ENCODE results near the gene RNF181. TPM values are rescaled to one million over a fixed set of nuclear protein-coding genes. Genes with fewer than 3 reads are reported as not detected.

The RNF181 gene
- polyA plus RNA-seq, 1 donor (not counting 4 experiments of a cell fraction or from before 2014, with no cell fraction given): 264 TPM

- Histone ChIP-seq H3K36me3 (ENCODE audit: control insufficient read depth in 2 of 2, extremely low read depth in 1 of 2, insufficient read depth in 2 of 2, low read length in 2 of 2) (peaks cover 7 to 26% of the 10 kb centered on the region in 2 experiments), H3K9ac (ENCODE audit: control insufficient read depth, extremely low read depth, insufficient read depth, low read length) (no peak overlapping the region), H3K79me2 (ENCODE audit: control insufficient read depth, insufficient read depth, low read length) (peaks cover 21% of the 10 kb centered on the region), H4K20me1 (ENCODE audit: control insufficient read depth, extremely low read depth, insufficient read depth, low read length) (no peaks in the 10 kb centered on the region), H3K4me3 (ENCODE audit: control insufficient read depth in 2 of 3, extremely low read depth in 1 of 3, insufficient read depth in 2 of 3, low read depth in 1 of 3, low read length in 3 of 3) (no peak overlapping the region), H3K4me2 (ENCODE audit: control insufficient read depth, extremely low read depth, insufficient read depth, low read depth, low read length) (no peak overlapping the region), H3K4me1 (ENCODE audit: control insufficient read depth, extremely low read depth, insufficient read depth, low read length) (peaks cover 23% of the 10 kb centered on the region), H3K27me3 (ENCODE audit: control insufficient read depth, extremely low read depth, insufficient read depth, low read length) (no peaks in the 10 kb centered on the region), H3K27ac (ENCODE audit: control insufficient read depth, insufficient read depth, low read length) (no peak overlapping the region), H2AFZ (ENCODE audit: control insufficient read depth, low read length) (no peak overlapping the region), H3K9me1 (ENCODE audit: control insufficient read depth, extremely low read depth, insufficient read depth, low read length) (peaks cover 2% of the 10 kb centered on the region), H3K9me3 (ENCODE audit: control insufficient read depth, low read depth, low read length) (no peaks in the 10 kb centered on the region)
- dilution Hi-C loops (cut with MboI; ENCODE audit: extremely low pct_ligation_motif_present, low sequenced_read_pairs): no loop called here
- FAIRE-seq: no peak
- DNase-seq (ENCODE audit: low read depth, low spot score): no peak
- TF ChIP-seq CTCF (optimal IDR thresholded peaks at IDR 0.05 in 1 of 3, IDR thresholded peaks at IDR 0.05 in 1 of 3, conservative IDR thresholded peaks at IDR 0.05 in 1 of 3; ENCODE audit: extremely low read depth in 1 of 3, insufficient read depth in 2 of 3, low read length in 3 of 3): no peak
- TF ChIP-seq EZH2 (IDR thresholded peaks at IDR 0.05; ENCODE audit: low read length): no peak
These were observed 4.7 kb downstream of the RNF181 start for GRCh38 chr2:85600235-85600575.

- H3K9ac ChIP-seq (ENCODE audit: control insufficient read depth, extremely low read depth, insufficient read depth, low read length): no peak overlapping the region
These were observed 5.6 kb downstream of the RNF181 start for GRCh38 chr2:85600951-85601770.

More at GRCh38 chr2:85600951-85601770, 5.6 kb downstream of the RNF181 start:
- Histone ChIP-seq H3K9me1 (ENCODE audit: control insufficient read depth, extremely low read depth, insufficient read depth, low read length) (peaks cover 2% of the 10 kb centered on the region), H3K79me2 (ENCODE audit: control insufficient read depth, insufficient read depth, low read length) (peaks cover 15% of the 10 kb centered on the region), H3K9me3 (ENCODE audit: control insufficient read depth, low read depth, low read length) (no peaks in the 10 kb centered on the region), H3K36me3 (ENCODE audit: control insufficient read depth in 2 of 2, extremely low read depth in 1 of 2, insufficient read depth in 2 of 2, low read length in 2 of 2) (peaks cover 7 to 27% of the 10 kb centered on the region in 2 experiments), H2AFZ (ENCODE audit: control insufficient read depth, low read length) (no peak overlapping the region), H3K4me1 (ENCODE audit: control insufficient read depth, extremely low read depth, insufficient read depth, low read length) (peaks cover 27% of the 10 kb centered on the region), H4K20me1 (ENCODE audit: control insufficient read depth, extremely low read depth, insufficient read depth, low read length) (no peaks in the 10 kb centered on the region), H3K27ac (ENCODE audit: control insufficient read depth, insufficient read depth, low read length) (no peak overlapping the region), H3K4me2 (ENCODE audit: control insufficient read depth, extremely low read depth, insufficient read depth, low read depth, low read length) (peak overlapping the region; percentile 94), H3K27me3 (ENCODE audit: control insufficient read depth, extremely low read depth, insufficient read depth, low read length) (no peaks in the 10 kb centered on the region), H3K4me3 (ENCODE audit: control insufficient read depth in 2 of 3, extremely low read depth in 1 of 3, insufficient read depth in 2 of 3, low read depth in 1 of 3, low read length in 3 of 3) (peak overlapping the region in 2 of 3 experiments; percentile 75 to 81)
- FAIRE-seq: no peak
- no peak for DNase-seq (ENCODE audit: low read depth, low spot score)
- dilution Hi-C loops (cut with MboI; ENCODE audit: extremely low pct_ligation_motif_present, low sequenced_read_pairs): no loop called here
- TF ChIP-seq CTCF (optimal IDR thresholded peaks at IDR 0.05 in 1 of 3, IDR thresholded peaks at IDR 0.05 in 1 of 3, conservative IDR thresholded peaks at IDR 0.05 in 1 of 3; ENCODE audit: extremely low read depth in 1 of 3, insufficient read depth in 2 of 3, low read length in 3 of 3) (no peak), EZH2 (IDR thresholded peaks at IDR 0.05; ENCODE audit: low read length) (no peak)
